Endometrial microvascular endothelial cells (primary cell): ENCODE results near the gene MYOD1. TPM values are rescaled to one million over a fixed set of nuclear protein-coding genes. Genes with fewer than 3 reads are reported as not detected.

Source experiments
- in situ Hi-C: cut with HindIII; loops from 2 replicates; pipeline ENCODE4 v1.10.0; 2017; ENCODE audit warnings: low sequenced_read_pairs, low pct_unique_long_range_greater_than_20kb; ENCODE audit errors: inconsistent ontology term
- total RNA-seq: library from RNA; depleted of rRNA; stranded (reverse); fragments of >200 nt; gene quantifications from one replicate; pipeline ENCODE4 v1.2.3, GENCODE V29; 2015; ENCODE audit errors: inconsistent ontology term

The MYOD1 gene
- total RNA-seq, result not detected

DNA sequence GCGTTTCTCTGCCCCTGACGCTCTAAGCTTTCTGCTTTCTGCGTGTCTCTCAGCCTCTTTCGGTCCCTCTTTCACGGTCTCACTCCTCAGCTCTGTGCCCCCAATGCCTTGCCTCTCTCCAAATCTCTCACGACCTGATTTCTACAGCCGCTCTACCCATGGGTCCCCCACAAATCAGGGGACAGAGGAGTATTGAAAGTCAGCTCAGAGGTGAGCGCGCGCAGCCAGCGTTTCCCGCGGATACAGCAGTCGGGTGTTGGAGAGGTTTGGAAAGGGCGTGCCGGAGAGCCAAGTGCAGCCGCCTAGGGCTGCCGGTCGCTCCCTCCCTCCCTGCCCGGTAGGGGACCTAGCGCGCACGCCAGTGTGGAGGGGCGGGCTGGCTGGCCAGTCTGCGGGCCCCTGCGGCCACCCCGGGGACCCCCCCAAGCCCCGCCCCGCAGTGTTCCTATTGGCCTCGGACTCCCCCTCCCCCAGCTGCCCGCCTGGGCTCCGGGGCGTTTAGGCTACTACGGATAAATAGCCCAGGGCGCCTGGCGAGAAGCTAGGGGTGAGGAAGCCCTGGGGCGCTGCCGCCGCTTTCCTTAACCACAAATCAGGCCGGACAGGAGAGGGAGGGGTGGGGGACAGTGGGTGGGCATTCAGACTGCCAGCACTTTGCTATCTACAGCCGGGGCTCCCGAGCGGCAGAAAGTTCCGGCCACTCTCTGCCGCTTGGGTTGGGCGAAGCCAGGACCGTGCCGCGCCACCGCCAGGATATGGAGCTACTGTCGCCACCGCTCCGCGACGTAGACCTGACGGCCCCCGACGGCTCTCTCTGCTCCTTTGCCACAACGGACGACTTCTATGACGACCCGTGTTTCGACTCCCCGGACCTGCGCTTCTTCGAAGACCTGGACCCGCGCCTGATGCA, at the start of gene MYOD1:
MYOD1 (plus strand) TSS at position 544 of the 910 bp plus-strand sequence; CDS start at position 756, 212 bp downstream.
- in situ Hi-C loops, result no loop called here

DNA sequence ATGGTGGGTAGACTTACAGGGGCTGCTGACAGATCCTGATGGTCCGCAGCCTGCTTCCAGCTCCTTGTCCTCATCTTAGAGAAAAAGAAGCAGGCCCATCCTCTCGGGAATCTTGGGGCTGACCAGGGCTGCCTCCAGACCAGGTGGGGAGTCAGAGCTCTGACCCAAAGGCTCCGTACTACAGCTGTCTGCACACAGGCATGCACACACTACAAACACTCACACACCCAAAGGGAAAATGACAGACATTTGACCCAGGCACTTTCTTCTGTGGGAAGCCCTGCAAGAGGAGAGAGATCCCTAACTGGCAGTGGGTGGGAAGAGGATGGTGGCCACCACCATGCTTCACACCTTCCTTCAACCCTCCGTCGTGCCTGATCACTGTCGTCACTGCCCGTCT, 46.9 kb upstream of the MYOD1 start:
- in situ Hi-C loops, result no loop called here

DNA sequence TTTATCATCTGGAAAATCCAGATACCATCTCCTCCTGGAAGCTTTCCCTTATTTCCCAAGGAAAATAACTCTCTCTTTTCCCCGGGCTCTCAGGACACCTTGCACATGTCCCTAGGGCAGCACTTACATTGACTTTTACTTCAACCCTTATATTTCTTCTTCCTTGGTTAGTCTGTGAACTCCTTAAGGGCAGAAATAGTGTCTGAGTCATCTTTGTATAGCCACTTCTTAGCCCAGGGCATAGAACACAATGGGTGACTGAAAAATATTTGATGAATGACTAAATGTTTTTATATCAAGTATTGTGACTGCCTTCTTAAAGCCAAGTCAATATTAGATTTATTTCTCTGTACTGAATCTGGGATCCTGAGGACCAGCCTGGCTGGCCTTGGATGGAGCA, 45.4 kb upstream of the MYOD1 start:
- in situ Hi-C loops, result no loop called here

DNA sequence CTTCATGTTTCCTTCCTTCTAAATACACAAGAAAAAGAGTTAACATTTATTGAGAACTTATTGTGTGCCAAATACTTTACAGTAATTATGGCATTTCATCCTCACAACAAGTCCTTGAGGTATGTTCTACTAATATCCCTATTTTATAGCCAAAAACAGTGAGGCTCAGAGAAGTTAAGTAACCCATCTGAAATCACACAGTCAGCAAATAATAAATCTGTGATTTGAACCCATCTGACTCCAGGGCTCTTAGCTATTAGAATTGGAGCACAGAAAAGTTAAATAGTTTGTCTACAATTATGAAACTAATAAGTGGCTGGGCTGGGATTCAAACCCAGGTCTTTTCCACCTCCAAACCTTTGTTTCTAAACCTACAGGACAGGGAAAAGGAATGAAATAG, 36.5 kb upstream of the MYOD1 start:
- in situ Hi-C loops, result no loop called here

DNA sequence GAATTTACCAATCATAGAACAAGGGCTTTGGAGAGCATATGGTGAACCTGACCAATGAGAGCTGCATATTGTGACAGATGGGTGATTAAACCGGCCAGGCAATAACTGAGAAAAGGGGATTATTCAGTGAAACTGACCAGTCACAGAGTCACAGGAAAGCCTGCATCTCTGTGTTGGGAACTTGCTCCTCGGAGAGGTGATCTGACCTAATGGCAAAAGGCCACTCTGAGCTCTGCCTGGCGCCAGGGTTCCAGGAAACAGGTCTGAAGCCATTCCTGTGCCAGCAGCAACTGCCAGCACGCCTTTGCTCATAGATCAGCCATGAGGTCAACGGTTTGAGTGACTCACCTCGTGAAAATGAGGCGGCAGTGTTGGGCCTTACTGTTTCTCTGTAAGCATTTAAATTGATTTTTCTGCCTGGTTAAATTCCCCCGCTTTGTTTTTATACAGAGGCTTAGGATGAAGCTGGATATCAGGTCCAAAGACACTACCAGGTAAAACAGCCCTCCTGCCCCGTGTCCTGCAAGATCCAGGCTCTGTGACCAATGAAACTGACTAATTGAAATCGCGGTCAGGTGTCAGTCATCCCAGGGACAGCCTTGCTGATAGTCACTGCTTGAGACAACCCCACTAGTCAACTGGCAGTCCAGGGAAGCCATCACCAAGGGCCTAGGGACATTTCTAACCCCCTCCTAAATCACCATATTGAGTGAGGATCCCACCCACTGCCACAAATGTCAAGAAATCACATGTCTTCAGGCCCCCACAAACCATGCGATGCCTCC, 35.8 kb upstream of the MYOD1 start:
- in situ Hi-C loops, result no loop called here

DNA sequence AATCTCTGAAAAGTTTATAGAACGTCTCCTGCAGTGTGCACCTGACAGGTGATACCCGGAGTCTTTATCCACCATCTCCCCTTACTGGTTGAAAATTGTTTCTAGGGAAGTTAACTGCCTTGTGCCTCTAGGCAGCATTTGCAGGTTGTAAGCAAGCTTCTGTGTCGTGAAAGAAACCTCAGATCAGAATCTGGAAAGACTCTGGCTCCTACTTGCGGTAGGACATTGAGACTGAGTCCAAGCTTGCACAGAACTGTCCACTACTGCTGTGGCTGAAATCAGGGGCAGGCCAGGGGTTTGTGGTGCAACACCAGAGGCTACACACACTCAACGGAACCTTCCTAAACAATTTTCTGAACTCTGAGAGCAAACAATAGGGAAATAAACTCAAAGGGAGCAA, 34.8 kb upstream of the MYOD1 start:
- in situ Hi-C loops, result no loop called here

DNA sequence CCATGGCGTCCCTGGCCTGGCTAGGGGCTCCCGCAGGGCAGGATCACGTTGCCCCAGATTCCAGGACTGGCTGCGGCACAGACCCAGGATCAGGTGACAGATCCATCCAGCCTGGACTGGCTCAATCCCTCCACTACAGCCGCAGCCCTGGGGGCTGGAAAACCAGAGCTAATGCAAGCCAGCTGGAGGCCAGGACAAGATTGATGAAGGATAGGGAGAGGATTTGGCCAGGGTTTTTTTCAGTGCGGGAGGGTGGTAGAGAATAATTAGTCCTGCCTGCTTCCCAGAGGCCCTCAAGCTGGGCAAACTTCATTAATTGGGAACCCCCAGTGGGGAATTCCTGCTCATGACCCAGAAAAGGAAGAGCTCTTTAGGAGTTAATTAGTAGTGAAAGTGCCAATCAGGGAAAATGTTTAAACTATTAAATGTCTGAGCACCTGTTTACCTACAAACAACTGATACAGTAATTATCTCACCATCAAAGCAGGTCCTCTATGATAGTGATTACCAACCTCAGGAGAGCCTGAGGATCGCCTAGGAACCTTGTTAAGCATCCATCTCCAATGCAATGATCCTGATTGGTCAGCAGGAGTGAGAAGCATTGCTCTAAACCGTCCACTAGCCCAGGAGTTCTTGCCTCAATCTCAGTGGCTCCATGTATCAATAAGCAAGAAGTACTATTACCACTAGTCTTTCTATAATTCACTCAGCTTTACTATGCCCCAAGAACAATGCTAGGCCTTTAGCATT, 33.0 kb upstream of the MYOD1 start:
- in situ Hi-C loops, result no loop called here

DNA sequence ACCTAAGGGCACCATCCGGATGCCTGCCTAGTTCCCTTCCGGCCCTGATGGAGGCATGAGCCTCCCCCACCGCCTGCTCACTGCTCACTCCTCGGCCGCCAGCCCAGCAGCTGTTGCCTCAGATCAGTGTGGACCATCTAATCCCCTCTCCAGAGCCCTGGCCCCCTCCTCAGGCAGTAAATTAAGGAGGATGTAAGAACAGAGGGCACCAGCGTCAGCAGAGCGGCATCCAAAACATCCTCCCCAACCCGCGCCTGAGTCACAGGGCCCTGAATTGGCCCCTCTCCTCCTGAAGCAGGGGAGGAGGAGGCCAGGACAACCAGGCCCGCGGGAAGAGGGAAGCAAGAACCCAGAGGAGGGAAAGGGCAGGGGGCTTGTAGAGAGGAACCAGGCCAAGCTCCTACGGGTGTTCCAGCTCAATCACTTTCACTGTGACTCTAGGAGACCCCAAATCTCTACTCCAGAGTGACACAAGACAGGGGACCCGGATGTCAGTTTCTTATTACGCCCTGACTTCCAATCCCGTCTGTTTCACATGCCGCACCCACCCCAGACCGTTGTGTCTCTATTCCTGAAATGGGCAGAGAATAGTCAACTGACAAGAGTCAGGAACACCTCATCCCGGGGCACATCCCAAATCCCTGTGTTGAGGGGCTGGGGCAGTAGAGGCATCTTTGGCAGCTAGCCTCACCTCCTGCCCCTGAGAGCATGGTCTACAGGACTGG, 31.3 kb upstream of the MYOD1 start:
- in situ Hi-C loops, result no loop called here

DNA sequence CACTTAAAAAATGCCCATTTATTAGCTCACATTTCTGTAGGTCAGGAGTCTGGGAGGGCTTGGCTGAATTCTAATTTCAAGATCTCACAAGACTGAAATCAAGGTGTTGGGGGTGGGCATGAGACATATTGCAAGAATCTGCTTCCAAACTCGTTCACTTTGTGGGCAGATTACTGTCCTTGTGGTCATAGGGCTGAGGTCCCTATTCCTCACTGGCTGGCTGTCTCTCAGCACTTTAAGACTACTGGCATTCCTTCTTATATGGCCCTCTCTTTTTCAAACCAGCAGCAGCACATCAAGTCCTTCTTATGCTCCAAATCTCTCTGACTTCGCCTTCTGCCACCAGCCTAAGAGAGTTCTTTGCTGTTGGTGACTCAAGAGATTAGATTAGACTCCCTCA, 27.8 kb upstream of the MYOD1 start:
- in situ Hi-C loops, result no loop called here

DNA sequence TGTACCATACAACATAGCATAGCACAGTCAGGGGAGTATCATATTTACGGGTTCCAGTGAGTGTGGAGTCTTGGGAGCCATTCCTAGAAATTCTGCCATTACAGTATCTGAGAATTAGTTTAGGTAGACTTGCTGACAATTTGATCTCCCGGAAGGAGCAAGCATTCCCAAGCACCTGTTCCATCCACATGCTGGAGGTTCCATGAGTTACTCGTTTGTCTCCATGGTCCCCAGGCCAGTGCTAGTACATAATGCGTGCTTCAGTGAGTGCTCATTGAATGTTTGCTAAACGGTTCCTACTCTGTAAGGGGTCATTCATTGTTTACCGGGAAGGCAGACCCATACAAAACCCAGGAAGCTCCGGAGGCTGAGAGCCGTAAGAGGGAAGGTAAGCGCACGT, 27.4 kb upstream of the MYOD1 start:
- in situ Hi-C loops, result no loop called here

DNA sequence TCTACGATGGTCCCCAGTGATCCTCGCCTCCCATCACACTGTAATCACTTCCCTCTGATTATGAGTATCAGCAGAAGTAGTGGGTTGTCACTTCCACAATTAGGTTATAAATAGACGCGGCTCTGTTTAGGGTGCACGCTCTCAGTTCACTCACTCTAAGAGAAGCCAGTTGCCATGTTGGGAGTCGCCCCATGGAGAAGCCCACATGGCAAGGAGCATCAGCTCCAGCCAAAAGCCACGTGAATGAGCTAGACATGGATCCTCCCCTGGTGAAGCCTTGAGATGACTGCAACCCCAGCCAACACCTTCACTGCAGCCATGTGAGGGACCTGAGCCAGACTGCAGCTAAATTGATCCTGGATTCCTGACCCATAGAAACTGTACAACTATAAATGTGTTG, 26.4 kb upstream of the MYOD1 start:
- in situ Hi-C loops, result no loop called here

DNA sequence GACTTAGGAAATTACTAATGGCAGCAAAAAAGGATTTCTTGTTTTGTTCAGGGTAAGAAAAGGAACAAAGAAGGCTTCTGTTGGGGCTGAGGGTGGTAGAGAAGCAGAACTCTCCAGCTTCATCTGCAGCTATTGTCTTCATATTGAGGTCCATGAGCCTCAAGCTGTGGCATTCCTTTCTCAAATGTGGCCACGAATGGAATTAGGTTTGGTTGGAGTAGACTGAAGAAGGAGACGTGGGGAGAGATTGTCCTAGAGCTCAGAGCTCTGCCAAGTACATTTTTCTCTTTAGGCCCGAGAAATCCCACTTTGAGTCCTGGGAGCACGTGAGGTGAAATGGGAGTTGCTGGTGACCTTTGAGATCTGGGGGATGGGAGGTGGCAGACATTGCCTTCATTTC, 25.8 kb upstream of the MYOD1 start:
- in situ Hi-C loops, result no loop called here

DNA sequence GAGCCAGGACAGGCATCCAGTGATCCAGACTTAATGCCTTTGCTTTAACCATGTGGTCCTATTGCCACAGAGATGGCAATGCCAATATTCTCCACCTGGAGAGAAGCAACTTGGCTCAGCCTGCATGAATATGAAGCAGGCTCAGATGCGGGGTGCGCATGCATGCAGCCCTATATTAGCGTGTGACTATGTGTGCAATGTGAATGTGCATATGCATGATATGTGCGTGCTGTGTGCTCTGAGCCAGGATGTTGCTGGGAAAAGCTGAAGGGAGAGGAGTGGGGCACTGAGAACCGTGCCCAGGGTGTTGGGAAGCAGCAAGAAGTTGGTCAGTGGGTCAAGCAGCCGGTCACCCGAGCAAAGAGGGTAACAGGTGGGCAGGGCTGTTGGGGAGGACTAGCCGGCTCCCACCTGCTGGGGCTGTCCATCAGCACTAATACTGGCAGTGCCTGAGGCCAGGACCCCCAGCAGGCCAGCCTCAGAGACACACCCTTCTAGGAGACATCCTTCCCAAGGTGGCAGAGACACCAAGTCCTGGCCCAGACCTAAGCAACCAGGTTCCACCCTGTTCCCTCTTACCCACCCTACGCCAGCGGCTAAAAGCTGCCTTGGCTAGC, 24.8 kb upstream of the MYOD1 start:
- in situ Hi-C loops, result no loop called here

DNA sequence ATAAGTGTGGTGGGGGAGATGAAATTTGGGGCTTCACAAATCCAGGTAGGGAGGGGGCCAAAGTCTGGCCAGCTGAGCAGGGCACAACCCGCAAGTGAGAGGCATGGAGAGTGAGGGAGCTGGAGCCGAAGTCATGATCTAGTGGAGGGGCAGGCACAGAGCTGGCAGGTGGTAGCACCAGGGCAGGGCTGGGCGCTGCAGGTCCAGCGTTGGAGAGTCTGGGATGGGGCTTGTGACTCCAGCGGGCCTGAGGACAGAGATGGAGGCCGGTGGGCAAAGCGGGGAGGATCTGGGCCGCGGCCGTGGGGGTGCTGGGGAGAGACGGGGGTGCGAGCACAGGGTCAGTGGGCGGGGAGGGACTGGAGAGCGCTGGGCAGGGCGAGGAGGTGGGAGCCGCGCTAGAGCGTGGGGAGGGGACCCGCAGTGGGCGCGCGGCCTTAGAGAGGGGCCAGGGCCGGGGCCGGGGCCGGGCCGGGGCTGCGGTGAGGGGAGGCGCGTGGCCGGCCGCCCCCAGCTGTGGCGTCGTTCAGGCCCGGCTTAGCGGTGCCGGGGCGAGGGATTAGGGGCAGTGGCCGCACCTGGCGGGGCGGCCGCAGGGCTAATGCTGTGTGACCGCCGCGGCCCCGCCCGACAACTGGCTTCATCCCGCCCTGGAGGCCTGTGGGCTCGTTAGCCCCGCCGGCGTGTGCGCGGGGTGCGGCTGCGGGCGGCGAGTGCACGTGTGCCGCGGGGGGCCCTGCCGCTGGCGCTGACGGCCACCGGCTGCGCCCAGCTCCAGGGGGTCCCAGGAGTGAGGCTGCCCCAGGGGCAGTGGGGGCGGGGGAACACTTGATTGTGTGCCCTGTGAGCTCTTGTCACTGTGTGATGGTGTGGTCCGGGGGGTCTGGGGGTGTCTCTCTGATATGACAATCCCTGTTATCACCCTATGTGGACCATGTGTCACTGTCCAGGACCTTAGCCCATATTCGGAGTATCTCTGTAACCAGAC, 23.6 kb upstream of the MYOD1 start:
- in situ Hi-C loops, result no loop called here

DNA sequence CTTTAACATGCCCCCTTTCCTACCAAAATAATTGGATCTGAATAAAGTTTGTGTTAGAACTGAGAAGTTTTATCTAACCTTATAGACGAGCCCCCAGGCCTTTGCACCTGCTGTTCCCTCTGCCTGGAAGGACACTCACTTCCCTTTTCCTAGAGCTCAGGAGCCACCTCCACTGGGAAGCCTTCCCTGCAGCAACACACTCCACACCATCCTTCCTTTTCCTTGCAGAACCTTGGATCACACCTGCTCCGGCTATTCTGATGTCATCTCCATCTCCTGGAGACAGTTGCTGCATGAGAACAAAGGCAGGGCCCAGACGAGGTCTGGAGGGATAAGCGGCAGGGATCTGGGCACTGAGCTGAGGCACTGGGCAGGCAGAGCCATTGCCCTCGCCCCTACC, 22.6 kb upstream of the MYOD1 start:
- in situ Hi-C loops, result no loop called here

DNA sequence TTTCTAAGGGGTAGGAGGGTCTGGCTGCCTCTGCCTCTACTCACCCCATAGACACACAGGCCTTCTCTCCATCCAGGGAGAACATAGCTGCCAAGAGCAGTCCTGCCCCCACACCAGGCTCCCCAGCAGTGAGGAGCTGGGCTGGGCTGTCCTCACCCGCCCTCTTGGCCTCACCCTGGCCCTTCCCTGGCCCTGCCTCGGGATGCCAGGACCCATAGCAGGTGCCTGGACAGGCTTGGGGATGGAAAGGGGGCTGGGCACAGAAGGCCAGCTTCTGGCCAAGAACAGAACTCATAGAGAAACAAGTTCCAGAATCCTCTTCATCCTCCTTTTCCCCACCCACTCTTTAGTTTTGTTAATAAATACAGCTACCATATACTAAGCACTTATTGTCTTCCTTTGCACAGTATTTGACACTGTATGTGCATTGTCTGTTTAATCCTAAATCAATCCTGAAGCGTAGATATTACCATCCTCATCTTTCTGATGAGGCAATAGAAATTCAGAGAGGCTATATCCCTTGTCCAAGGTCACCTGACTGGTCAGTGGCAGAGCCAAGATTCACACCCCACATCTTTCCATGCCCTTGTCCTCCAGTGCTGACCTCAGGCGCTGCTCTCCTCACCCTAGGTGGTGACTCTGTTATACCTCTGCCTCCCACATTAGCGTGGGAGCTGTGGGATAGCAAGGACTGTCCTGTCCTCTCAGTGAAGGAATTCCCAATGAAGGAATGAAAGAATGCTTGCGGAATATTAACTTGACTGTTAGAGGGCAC, 22.0 kb upstream of the MYOD1 start:
- in situ Hi-C loops, result no loop called here
